22Rv1 (cell line): ENCODE results near the gene RBBP8NL.

ENCODE experiments used
- H3K27ac ChIP-seq: fragments of 450-650 bp; 2 replicates; pipeline ENCODE4 v1.5.1; 2017
- ZFX ChIP-seq: fragments of 450-650 bp; IDR thresholded peaks from 2 replicates; pipeline ENCODE4 v1.6.1; 2017; ENCODE audit warnings: antibody characterized with exemption, borderline replicate concordance
- TF ChIP-seq, protein P1 (sequence below): fragments of 450-650 bp; IDR thresholded peaks from 2 replicates; pipeline ENCODE4 v1.5.1; 2017; ENCODE audit warnings: mild to moderate bottlenecking

RBBP8NL gene

DNA sequence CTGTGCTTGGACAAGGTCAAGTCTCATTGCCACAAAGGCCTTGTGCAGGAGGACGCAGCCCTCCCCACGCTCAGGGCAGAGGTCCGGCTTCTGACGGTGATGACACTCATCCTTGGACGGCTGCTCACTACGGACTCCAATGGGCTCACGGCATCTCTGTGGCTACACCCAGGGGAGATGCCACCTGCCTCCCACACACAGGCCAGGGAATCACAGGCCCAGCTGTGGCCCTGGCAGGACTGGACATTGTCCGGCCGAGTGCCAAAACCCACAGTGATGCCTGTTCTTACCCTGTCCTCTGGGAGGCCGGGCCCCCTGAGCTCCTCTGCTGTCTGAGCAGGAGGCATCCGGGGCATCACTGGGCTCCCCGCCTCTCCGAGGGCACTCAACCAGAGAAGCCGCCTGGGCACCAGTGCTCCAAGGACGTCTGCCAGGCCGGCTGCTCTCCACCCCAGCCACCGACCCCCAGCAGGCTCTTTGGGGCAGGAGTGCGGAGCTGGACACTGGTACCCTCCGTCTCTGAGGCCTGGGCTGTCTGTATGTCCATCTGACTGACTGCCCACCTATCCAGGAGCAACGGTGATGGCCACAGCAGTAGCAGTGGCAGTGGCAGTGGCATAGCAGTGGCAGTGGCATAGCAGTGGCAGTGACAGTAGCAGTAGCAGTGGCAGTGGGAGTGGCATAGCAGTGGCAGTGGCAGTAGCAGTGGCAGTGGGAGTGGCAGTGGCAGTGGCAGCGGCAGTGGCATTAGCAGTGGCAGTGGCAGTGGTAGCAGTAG, 1.9 kb downstream of the RBBP8NL start:
- TF ChIP-seq ZFX, result no peak
- TF ChIP-seq, protein P1, sequence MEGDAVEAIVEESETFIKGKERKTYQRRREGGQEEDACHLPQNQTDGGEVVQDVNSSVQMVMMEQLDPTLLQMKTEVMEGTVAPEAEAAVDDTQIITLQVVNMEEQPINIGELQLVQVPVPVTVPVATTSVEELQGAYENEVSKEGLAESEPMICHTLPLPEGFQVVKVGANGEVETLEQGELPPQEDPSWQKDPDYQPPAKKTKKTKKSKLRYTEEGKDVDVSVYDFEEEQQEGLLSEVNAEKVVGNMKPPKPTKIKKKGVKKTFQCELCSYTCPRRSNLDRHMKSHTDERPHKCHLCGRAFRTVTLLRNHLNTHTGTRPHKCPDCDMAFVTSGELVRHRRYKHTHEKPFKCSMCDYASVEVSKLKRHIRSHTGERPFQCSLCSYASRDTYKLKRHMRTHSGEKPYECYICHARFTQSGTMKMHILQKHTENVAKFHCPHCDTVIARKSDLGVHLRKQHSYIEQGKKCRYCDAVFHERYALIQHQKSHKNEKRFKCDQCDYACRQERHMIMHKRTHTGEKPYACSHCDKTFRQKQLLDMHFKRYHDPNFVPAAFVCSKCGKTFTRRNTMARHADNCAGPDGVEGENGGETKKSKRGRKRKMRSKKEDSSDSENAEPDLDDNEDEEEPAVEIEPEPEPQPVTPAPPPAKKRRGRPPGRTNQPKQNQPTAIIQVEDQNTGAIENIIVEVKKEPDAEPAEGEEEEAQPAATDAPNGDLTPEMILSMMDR, result no peak
- no peak overlapping the region for H3K27ac ChIP-seq

DNA sequence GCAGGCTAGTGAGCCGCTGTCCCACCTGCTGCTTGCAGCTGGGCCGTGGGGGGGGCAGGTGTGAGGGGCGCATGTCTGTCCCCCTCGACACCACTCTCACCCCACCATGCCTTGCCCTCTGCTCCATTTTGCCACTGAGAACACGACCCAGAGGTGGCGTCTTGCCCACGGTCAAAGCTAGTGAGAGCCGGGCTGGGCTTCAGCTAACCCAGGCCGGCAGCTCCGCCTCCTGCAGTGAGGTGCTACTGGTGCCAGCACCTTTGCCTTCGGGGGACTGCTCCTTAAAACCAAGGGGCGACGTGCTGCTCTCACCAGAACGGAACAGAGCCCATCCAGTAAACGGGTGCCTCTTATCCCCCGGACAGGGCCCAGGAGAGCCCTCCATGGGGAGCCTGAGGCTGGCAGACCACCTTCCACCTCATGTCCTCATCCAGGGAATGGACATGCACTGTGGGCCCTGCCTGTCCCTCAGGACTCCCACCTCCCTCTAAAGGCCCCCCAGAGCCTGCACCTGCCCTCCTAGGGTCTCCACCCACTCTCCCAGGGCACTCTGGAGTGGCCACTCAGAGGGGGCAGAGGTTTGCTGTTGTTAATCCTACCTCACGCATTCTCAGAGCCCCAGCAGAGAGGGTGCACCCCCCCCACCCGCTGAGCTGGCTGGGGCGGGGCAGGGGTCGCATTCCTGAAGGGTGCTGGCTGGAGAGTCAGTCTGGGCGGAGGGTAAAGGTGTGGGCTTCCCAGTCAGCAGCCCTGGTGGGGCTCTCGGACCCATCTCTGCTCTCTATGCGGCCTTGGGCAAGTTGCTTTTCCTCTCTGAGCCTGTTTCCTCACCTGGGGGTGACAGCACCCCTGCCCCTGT, 2.9 kb downstream of the RBBP8NL start:
- no peak overlapping the region for H3K27ac ChIP-seq
- TF ChIP-seq, protein P1, result no peak

- H3K27ac ChIP-seq, result no peak overlapping the region
- TF ChIP-seq, protein P1, result no peak
- no peak for TF ChIP-seq ZFX
These were observed 4.0 kb downstream of the RBBP8NL start for GRCh38 chr20:62423326-62423706.

DNA sequence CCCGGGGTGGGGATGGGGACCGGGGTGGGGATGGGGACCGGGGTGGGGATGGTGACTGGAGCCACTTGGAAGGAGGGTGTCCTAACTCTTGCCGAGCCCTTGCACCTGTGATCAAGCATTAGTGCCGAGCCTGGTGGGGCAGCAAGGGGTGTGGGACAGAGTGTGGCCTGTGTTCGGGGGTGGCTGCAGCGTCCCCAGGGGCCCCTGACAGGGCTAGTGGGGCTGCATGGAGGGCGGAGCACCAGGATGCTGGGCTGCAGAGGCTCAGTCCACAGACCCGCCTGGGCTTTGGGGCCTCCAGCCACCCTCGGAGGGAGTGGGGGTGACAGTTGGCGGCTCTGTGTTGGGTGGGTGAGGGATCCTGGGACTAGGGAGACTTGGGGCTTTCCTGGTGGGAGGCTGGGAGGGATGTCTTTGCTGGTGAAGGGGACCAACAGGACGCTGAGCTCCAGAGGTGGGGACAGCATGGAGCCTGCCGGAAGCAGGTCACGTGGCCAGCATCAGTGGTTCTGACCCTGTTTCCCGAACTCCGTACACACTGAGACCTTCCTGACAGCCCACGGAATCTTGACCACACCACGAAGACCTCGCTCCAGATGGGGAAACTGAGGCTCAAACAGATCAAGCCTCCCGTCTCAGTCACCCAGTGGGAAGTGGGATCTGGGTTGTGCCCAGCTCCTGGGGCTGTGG, 4.6 kb downstream of the RBBP8NL start:
- TF ChIP-seq, protein P1, result no peak
- no peak for TF ChIP-seq ZFX
- no peak overlapping the region for H3K27ac ChIP-seq

- H3K27ac ChIP-seq, result no peak overlapping the region
- TF ChIP-seq ZFX, result no peak
- TF ChIP-seq, protein P1, result no peak
These were observed 5.7 kb downstream of the RBBP8NL start for GRCh38 chr20:62421716-62421990.

- no peak overlapping the region for H3K27ac ChIP-seq
- no peak for TF ChIP-seq ZFX
- TF ChIP-seq, protein P1, result no peak
These were observed 6.3 kb downstream of the RBBP8NL start for GRCh38 chr20:62420846-62421715.
